Esophagus mucosa (tissue), 1 donor: Measurements from ENCODE around the gene POGK. TPM values are rescaled to one million over a fixed set of nuclear protein-coding genes. Genes with fewer than 3 reads are reported as not detected.
"Not testable (repeated sequence)": the region's sequence is repeated elsewhere in the genome, so short reads cannot be mapped to it uniquely, and the experiment has no call there.

Source experiments
- ATAC-seq: fragments of 200-7000 bp; cut with Tn5 transposase; one replicate; pipeline ENCODE4 v1.9.1; 2020
- total RNA-seq: library from RNA; stranded (reverse); gene quantifications from one replicate; pipeline ENCODE4 v1.2.4, GENCODE V29; 2023
- donor health status: DM: yes; HTN: yes; CAD: no.

Gene POGK
- total RNA-seq, 1 donor from 2014 or later, result 21.0 TPM

DNA sequence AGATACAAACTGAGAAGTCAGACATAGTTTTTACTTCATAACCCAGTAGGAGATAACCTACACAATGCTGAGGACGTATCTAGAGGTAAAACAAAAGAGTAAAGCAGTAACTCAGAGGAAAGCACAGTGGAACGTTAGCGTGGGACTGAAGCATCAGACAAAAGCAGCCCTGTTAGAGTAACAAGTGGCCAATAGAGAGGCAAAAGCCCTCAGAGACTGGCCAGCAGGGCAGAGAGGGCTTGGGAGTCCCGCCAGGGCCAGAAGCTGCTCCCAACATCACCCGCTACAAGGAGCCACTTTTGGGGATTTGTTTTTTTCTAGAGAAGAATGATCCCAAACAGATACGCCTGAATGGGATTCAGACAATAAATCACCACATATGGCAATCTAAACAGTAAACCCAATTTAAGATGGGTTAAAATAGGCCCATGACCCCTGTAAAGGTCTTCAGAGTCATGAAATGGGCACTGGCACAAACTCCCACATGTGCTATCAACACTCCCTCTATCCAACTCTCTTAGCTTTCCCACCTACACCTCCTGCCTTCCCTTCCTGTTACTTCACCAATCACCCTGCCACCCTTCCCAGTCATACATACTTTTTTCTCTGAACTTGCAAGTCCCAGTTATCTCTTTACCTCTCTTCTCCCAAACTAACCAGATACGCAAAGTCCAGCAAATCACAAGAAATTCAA, 19.6 kb downstream of the POGK start:
- ATAC-seq, result no peak

DNA sequence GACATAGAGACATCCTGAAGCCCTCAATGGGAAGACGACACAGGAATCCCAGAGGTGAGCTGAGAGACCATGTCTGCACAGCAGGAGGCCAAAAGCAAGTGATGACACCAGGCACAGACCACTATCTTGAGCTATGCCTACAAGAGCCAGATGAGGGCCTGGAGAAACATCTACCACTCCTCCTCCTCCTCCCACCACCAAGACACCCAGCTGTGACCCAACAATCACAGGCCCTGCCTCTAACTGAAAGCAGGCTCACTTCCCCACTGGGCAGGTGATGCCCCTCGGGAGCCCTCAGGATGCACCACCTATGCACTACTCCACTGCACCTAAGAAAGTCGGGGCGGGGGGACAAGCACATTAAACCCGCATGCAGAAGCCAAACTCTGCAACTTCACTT, 20.3 kb downstream of the POGK start:
- ATAC-seq, result no peak

DNA sequence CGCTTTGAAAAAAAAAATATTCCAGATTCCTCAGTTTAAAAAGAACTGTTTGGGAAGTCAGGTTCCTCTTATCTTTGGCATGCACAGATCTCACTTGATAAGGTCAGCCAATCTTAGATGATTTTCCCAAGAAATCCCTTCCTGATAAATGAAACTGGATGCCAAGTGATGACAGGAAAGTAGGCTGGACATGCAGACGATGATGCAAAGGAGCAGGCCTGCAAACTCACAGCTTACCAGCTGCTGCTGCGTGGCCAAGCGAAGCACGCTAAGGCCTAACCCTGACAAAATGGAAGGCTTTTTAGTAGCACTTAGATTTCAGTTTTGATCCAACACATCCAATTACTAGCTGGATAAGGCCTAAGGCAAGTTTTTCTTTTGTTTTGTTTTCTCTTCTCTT, 26.7 kb downstream of the POGK start:
- ATAC-seq, result no peak

DNA sequence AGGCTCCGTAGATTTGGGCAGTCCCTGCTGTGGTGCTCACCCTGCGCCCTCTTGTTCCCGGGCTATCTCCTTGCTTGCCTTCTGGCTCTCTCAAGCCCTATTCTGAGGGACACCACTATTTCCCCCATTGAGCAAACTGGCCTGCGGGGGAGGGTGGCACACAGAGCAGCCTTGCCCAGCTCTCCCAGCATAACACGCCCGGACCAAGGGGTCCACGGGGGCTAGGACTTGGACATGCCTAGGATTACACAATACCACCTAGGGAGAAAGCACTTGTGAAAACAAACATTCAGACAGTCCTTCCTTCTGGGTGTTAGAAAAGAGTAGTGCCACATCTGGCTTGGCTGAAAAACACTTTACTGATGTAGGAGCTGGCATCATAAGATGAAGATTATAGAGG, 29.4 kb downstream of the POGK start:
- ATAC-seq, result no peak

DNA sequence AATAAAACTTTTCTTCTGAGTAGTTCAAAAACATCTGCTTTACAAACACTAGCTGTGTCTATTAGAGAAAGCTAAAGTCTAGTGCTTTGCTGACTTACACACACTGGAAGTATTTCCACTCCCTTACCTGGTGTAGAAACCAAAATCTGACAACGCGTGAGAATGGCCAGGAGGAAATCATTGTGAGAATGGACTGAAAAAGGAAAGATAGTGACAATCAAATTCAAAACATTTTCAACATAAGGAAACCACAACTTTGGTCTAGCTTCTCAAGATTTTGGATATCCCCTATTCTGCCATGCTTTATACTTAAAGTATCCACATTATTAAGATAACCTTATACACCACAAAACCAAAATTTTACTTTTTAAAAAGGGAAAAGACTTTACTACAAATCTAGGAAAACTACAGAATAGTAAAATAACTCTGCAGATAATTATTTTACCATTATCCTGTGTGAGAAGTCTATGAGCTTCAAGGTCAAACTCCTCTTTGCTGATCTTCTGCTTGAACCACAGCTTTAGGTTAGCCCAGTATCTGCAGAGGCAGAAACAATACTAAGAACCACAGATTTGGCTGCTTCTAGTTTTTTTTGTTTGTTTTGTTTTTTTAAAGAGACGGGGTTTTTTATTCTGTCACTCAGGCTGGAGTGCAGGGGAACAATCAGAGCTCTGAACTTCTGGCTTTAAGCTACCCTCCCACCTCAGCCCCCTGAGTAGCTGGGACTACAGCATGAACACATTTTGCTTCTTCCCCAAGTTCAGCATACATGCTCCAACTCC, 30.2 kb downstream of the POGK start:
- no peak for ATAC-seq

DNA sequence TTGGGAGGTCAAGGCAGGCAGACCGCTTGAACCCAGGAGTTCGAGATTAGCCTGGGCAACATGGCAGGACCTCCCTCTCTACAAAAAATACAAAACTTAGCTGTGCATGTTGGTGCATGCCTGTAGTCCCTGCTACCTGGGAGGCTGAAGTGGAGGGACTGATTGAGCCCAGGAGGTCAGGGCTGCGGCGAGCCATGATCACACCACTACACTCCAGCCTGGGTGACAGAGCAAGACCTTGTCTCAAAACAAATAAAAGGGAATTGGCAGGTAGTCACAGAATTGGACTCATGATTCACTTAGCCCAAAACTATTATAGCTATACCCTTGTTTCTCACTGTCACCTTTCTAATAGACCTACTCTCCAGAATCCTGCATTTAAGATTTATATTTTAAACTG, 31.3 kb downstream of the POGK start:
- no peak for ATAC-seq

DNA sequence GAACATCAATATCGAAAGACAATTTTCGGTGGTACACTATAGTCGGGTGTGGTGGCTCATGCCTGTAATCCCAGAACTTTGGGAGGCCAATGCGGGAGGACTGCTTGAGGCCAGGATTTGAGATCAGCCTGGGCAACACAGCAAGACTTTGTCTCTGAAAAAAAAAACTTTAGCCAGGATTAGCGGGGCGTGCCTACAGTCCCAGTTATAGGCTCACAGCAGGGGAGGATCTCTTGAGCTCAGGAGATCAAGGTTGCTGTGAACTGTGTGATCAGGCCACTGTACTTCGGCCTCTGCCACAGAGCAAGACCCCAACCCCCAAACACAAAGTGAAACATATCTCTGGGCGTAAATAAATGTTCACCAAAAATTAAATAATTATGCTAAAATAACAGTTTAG, 35.2 kb downstream of the POGK start:
- ATAC-seq, result no peak

DNA sequence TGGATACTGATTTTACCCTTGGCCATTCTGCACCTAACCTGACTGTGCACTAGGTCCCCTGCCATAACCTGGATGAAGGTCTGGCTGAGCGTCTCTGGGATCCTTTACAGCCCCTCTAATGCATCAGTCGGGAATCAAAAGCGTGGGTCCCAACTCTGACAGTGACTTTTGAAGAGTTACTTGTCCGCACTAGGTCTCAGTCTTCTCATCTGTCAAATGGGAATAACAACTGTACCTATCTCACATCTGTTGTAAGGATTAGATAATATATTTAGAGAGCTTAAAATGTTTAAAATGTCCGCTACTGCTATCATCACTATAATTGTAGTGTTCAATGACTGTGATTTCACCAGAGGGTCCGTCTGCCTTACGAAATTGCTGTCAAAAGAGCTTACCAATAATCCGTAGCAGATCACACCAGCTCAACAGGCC, 36.0 kb downstream of the POGK start:
- no peak for ATAC-seq

DNA sequence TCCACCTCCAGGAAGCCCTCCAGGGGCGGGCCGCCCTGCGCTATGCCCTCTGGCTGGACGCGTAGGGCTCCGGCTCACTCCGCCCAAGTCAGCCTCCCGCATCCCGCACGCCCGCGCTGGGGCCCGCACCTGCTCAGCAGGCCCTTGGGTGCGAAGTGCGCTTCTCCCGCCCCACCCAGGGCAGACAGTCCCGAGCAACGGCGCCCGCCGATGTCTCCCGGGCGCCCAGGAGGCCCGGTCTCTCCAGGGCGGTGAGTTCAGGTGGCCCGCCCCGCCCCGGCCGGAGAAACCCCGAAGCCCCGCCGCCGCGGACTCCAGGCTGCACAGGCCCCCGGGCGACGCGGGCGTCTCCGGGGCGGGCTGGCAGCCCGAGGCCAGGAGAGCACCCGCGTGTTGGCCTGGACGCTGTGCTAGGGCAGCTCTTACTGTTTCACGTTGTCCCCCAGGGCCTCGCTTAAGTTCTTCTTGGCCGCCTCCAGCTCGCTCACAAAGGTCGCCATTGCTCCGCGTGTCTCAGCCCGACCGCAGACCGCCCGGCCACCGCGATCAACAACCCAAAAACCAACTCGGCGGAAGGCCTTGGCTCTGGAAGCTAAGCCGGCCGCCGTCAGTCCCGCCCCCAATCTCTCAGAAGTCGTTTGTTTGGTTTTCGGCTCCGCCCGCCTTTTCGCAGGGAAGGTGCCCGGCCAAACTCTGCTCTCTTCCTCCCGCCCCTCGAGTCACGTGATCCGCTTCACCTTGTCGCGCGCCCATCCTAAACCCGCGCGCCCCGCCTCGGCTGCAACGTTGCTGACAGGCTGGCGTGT, 36.7 kb downstream of the POGK start, which contains the start of gene TADA1:
Gene TADA1 (minus strand): TSS at position 531 of the 806 bp plus-strand sequence. CDS start 31 bp downstream, at position 500.
- peak; percentile 98 for ATAC-seq

DNA sequence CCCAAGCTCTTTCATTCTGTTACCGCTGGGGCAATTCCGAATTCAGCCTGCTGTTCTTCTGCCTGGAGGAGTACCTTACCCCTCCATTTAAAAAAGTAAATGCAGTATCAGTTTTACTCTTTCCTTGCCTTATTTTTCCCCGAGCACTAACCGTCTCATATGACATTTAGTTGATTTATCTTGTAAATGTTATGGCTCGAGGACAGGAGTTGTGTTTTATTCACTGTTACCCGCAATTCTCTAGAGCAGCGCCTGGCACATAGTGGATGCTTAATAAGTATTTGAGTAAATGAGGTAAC, 37.2 kb downstream of the POGK start:
- no peak for ATAC-seq

DNA sequence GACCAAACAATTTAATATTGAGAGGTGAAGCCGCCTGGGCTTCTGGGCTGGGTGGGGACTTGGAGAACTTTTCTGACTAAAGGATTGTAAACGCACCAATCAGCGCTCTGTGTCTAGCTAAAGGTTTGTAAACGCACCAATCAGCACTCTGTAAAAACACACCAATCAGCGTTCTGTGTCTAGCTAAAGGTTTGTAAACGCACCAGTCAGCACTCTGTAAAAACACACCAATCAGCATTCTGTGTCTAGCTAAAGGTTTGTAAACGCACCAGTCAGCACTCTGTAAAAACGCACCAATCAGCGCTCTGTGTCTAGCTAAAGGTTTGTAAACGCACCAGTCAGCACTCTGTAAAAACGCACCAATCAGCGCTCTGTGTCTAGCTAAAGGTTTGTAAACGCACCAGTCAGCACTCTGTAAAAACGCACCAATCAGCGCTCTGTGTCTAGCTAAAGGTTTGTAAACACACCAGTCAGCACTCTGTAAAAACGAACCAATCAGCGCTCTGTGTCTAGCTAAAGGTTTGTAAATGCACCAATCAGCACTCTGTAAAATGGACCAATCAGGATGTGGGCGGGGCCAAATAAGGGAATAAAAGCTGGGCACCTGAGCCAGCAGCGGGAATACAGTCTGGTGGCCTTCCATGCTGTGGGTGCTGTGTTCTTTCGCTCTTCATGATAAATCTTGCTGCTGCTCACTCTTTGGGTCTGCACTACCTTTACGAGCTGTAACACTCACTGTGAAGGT, 39.1 kb downstream of the POGK start:
- ATAC-seq, result not testable (repeated sequence)

DNA sequence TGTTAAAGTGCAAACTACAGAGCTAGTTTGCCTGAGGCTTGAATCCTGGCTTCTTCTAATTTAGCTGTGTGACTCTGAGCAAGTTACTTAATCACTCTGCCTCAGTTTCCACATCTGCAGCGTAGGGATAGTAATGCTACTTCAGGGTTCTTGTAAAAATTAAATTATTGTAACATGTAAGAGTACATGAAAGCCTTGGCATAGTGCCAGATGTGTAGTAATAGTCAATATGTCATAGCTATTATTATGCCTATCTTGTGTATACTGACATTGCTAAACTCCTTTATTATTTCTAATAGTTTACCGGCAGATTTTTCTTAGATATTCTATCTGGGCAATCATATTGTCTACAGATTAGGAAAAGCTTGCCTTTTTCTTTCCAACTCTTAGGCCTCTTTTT, 43.6 kb downstream of the POGK start:
- ATAC-seq, result no peak

DNA sequence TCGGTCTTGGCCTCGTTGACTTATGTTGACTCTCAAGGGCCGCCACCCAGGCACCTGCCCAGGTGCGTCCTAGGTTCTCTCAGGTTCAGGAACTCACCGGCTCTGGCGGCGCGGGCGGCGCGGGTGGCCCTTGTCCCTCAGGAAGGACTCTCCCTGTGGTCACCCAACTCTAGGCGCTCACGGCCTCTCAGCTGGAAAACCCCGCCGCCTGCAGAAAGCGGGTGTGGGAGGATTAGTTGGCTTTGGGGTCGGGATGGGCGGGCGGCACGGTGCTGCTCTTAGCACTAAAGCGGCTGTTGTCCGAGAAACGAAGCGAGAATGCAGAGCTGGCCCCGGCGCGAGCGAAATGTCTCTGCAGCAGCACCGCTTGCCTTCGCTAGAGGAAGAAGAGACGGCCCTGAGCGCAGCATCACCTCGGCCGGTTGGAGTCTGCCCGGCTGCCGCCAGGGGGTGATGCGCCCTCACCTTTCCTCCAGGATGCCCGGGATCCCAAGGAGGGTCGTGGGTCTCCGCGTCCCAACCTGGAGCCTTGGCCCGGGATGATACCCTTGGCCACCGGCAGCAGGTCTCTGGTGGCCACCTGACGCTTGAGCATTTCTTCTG, 44.9 kb downstream of the POGK start:
- ATAC-seq, result peak; percentile 56

DNA sequence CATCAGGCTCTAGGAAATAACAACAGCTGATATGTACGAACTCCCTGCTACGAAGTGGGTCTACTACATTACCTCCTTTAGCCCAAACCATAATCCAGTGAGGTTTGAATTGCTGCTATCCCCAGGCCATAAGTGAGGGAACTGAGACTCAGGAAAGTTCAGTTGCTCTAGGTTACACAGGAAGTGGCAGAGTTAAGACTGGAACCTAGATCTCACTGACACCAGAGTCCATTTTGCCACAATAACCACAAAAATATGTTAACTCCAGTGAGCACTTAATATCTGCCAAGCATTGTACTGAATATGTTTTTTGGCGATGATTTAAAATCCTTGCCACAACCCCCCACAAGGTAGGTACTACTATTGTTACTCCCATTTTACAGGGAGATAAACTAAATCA, 45.7 kb downstream of the POGK start:
- no peak for ATAC-seq

DNA sequence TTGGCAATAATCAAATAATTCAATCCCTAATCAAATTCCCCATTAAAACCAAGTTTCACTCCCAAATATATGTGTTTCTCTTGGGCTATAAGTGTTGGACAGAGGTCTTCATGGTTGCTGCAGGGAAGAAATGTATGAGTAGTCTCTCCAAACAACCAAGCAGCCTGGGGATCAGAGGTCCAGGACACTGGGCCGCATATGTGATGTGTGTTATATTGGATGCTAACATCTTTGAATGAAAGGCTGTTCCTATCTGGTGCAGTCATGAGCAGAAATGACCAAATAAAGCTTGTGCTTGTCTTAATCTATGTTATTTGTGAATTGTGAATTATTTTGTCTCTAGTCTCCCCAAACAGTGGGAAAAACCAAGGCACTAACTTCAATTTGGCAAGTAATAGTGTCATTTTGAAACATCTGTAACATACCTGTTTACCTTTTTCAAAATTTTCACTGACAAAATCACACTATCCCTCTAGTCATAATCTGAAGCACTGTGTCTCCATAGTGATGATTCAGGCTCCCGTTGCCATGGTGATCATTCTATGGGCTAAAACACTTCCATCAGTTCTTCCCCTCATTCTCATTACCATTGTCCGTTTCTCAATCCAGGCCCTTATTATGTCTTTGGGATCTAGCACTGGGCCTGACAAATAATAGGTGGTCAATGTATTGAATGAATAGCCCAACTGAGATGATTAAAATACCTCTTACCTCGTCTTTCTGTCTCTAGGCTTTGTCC, 49.3 kb downstream of the POGK start:
- no peak for ATAC-seq

DNA sequence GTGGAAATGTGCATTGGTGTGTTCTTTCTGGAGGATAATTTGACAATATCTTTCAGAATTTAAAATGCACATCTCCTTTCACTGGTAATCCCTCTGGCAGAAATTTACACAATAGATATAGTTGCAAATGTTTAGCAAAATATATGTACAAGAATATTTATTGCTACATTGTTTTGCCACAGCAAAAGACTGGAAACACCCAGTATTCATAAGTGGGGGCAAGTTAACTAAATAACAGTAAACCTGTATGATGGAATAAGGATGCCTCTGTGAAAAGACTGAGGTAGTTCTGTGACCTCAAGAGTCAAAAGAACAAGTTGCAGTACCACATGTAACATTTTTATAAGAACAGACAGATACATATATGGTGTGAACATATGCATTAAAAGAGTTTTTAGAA, 50.5 kb downstream of the POGK start:
- ATAC-seq, result no peak

DNA sequence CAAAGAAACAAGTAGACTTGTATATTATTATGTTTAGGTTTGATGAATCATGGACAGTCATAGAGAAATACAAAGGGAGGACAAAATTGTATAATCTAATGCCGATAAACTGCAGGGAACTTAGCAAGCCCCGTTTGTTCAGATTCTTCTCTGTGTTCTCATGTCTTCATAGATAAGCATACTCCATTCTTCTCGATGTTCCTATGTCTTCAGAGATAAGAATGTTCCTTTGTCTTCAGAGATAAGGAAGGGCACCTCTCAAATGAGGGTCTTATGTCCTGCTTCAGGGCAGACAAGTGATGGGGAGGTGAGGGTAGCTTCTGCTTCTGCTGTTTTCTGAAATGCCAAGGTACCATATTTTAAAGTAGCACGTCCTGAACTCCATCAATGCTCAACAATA, 56.5 kb downstream of the POGK start:
- ATAC-seq, result no peak

DNA sequence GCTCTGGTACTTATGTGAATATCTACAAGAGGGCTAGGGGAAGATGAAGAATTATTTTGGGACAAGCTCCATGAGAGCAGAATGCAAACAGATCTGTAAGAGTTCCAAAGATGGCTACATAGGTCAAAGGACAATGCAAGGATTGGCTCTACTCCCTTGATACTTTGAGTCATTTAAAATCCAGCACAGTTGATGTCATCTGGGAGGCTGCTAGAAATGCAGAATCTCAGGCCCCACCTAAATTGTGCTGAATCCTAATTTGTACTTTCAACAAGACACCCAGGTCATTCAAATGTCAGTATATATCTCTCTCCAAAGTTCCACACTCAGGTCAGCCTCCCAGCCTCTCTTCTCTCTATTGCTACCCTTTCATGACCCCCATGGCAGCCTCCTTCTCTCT, 60.5 kb downstream of the POGK start:
- no peak for ATAC-seq

DNA sequence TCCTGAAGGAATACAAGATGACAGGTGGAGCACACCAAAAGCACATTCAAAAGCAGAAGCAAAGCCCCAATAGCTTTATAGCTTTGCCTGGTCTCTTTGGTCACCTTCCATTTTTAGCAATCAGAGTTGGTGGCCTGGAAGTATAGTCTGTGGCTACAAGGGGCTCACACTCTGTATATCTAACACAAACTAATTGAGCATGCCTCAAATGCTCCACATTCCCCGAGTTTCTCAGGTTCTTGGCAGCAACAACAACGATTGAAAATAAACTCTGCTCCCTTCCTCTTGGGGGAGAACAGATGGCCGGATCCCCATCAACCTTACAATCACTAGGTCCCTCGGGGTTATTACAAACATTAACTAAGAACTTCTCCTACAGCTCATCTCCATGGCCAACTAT, 61.7 kb downstream of the POGK start:
- ATAC-seq, result no peak

DNA sequence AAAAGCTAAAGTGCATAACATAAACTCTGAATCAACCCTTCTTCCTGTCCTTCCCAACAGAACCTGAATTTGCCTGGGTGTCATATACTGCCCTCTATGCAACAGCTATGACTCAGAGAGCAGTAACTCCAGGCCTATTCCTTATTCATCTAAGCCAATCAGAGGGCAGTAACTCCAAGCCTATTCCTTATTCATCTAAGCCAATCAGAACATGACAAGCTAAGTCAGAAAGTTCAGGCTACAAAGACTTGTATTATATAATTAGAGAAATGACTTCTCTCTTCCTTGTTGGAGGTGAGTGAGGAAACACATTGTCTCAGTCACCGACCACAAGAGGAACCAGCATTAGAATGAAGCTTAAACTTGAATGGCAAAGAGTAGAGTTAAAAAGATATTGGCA, 63.0 kb downstream of the POGK start:
- peak; percentile 98 for ATAC-seq

DNA sequence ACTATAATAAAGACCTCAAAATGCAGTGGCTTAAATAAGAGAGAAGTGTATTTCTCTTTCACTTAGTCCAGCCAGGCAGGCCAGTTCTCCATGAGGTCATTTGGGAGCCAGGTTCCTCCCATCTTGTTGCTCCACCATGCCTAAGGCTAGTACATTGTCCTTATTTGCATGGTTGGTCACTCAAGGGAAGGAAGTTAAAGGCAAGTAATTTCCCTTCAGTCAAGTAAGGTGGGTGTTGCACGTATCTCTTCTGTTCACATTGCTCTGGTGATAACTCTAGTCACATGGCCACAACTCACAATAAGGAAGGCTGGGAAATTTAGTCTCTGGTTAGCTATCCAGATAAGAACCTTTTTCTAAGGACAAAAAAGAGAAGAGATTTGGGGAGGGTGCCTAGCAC, 64.0 kb downstream of the POGK start:
- ATAC-seq, result peak; percentile 69

DNA sequence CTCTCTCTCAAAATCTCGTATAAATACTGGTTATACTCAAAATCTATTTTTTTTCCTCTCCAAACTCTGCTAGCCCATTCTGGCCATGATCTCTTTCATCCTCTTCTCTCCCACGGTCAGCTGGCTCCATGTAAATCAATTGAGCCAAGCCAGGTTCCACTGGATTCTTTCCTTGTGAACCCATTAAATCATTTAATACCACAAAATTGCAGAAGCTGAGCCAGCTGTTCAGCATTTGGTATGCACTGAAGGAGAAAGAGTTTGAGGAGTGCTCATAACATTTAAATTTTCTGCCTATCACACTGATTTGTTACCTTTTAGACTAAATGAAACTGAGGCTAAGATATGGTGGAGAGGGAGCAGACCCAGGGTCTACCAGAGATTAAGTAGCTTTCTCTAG, 65.9 kb downstream of the POGK start:
- no peak for ATAC-seq
